Measurements from ENCODE around the gene PRPS1L1. TPM values are rescaled to one million over a fixed set of nuclear protein-coding genes. Genes with fewer than 3 reads are reported as not detected.

PRPS1L1 gene
- total RNA-seq, 4 donors from 2014 or later, result not detected

GRCh38 chr7:18004372-18004771, 23.3 kb downstream of the PRPS1L1 start:
- Histone ChIP-seq H3K4me1 (no peaks in the 10 kb centered on the region), H3K27ac (replicated peaks in 1 of 4) (no peak overlapping the region), H3K9me3 (no peaks in the 10 kb centered on the region), H3K4me3 (no peak overlapping the region), H3K27me3 (no peaks in the 10 kb centered on the region), H3K36me3 (no peaks in the 10 kb centered on the region)
- TF ChIP-seq POLR2A (IDR thresholded peaks at IDR 0.05; ENCODE audit: low read depth), result no peak
- no peak for TF ChIP-seq POLR2AphosphoS5 (IDR thresholded peaks at IDR 0.05)
- no peak for TF ChIP-seq CTCF (IDR thresholded peaks at IDR 0.05)
- TF ChIP-seq EP300 (IDR thresholded peaks at IDR 0.05), result no peak
- intact Hi-C loops (cut with DNase I), result no loop called here
- 81% methylated on average over 3 of the region's 3 CpGs for WGBS
- no peak for DNase-seq (ENCODE audit: extremely low spot score)

- no peaks in the 10 kb centered on the region for H3K36me3 ChIP-seq
- no peaks in the 10 kb centered on the region for H3K27me3 ChIP-seq
- no peak for DNase-seq (ENCODE audit: extremely low spot score)
- no peaks in the 10 kb centered on the region for H3K4me1 ChIP-seq
- no peak overlapping the region for H3K4me3 ChIP-seq
- intact Hi-C loops (cut with DNase I), result no loop called here
- no peak overlapping the region for H3K27ac ChIP-seq (replicated peaks in 1 of 4)
- peaks cover 0 to 6% (median 3%) of the 10 kb centered on the region in 4 donors for H3K9me3 ChIP-seq
- WGBS, result 75% methylated on average over 4 of the region's 4 CpGs
- no peak for TF ChIP-seq POLR2AphosphoS5 (IDR thresholded peaks at IDR 0.05)
- no peak for TF ChIP-seq CTCF (IDR thresholded peaks at IDR 0.05)
- TF ChIP-seq EP300 (IDR thresholded peaks at IDR 0.05), result no peak
- no peak for TF ChIP-seq POLR2A (IDR thresholded peaks at IDR 0.05; ENCODE audit: low read depth)
Observed at GRCh38 chr7:18003286-18003994, 24.2 kb downstream of the PRPS1L1 start.

GRCh38 chr7:17998692-17999091, 29.0 kb downstream of the PRPS1L1 start:
- 90% methylated on average over 2 of the region's 2 CpGs for WGBS
- no peak for DNase-seq (ENCODE audit: extremely low spot score)
- no peak for TF ChIP-seq EP300 (IDR thresholded peaks at IDR 0.05)

GRCh38 chr7:17996442-17997223, 31.0 kb downstream of the PRPS1L1 start:
- Histone ChIP-seq H3K36me3 (no peaks in the 10 kb centered on the region), H3K27ac (replicated peaks in 1 of 4) (no peak overlapping the region), H3K27me3 (no peaks in the 10 kb centered on the region), H3K4me1 (no peaks in the 10 kb centered on the region), H3K4me3 (no peak overlapping the region), H3K9me3 (peaks cover 0 to 6% (median 3%) of the 10 kb centered on the region in 4 donors)
- no peak for DNase-seq (ENCODE audit: extremely low spot score)
- 0% methylated on average over 1 of the region's 1 CpG for WGBS
- no peak for TF ChIP-seq CTCF (IDR thresholded peaks at IDR 0.05)
- intact Hi-C loops (cut with DNase I), result no loop called here

More at GRCh38 chr7:17998692-17999091, 29.0 kb downstream of the PRPS1L1 start:
- H3K27me3 ChIP-seq, result no peaks in the 10 kb centered on the region
- no peak overlapping the region for H3K27ac ChIP-seq (replicated peaks in 1 of 4)
- peaks cover 0 to 6% (median 3%) of the 10 kb centered on the region in 4 donors for H3K9me3 ChIP-seq
- no peak overlapping the region for H3K4me3 ChIP-seq
- H3K36me3 ChIP-seq, result no peaks in the 10 kb centered on the region
- H3K4me1 ChIP-seq, result no peaks in the 10 kb centered on the region
- intact Hi-C loops (cut with DNase I), result no loop called here

- intact Hi-C loops (cut with DNase I), result no loop called here
Observed at GRCh38 chr7:17996040-17996439, 31.6 kb downstream of the PRPS1L1 start.

More at GRCh38 chr7:17996040-17996439, 31.6 kb downstream of the PRPS1L1 start:
- no peak for TF ChIP-seq POLR2A (IDR thresholded peaks at IDR 0.05; ENCODE audit: low read depth)
- H3K9me3 ChIP-seq, result peaks cover 0 to 6% (median 3%) of the 10 kb centered on the region in 4 donors
- no peak overlapping the region for H3K4me3 ChIP-seq
- H3K27me3 ChIP-seq, result no peaks in the 10 kb centered on the region
- no peak overlapping the region for H3K27ac ChIP-seq (replicated peaks in 1 of 4)
- 82% methylated on average over 2 of the region's 2 CpGs for WGBS
- no peak for DNase-seq (ENCODE audit: extremely low spot score)
- no peaks in the 10 kb centered on the region for H3K36me3 ChIP-seq
- no peaks in the 10 kb centered on the region for H3K4me1 ChIP-seq

Measured in esophagus muscularis mucosa (tissue), 4 donors.